NCI-H146 treated with DMSO at 0.1 percent for 48 hours (cell line): ENCODE measurements around the gene CD40.
"Not testable (repeated sequence)": the region's sequence is repeated elsewhere in the genome, so short reads cannot be mapped to it uniquely, and the experiment has no call there.

Experiments
- DNase-seq: peaks from one replicate; lab custom pipeline; 2025; ENCODE audit not compliant: unreplicated experiment; lab: John Stamatoyannopoulos, UW

The CD40 gene

GRCh38 chr20:46091622-46092535, 26.2 kb upstream of the CD40 start:
- DNase-seq, result not testable (repeated sequence)

- DNase-seq, result no peak
Measured at GRCh38 chr20:46093531-46093930, 24.6 kb upstream of the CD40 start.

GRCh38 chr20:46099491-46100287, 18.4 kb upstream of the CD40 start:
- DNase-seq, result no peak

GRCh38 chr20:46100444-46100843, 17.7 kb upstream of the CD40 start:
- not testable (repeated sequence) for DNase-seq

- DNase-seq, result no peak
Measured at GRCh38 chr20:46100988-46101387, 17.1 kb upstream of the CD40 start.

GRCh38 chr20:46101957-46102356, 16.2 kb upstream of the CD40 start:
- no peak for DNase-seq

- DNase-seq, result no peak
Measured at GRCh38 chr20:46102940-46103339, 15.2 kb upstream of the CD40 start.

GRCh38 chr20:46104262-46104661, 13.9 kb upstream of the CD40 start:
- no peak for DNase-seq

GRCh38 chr20:46107061-46107460, 11.1 kb upstream of the CD40 start:
- peak; percentile 39 for DNase-seq

GRCh38 chr20:46108435-46108841, 9.7 kb upstream of the CD40 start:
- no peak for DNase-seq

- DNase-seq, result no peak
Measured at GRCh38 chr20:46108976-46109375, 9.1 kb upstream of the CD40 start.

- no peak for DNase-seq
Measured at GRCh38 chr20:46111028-46111835, 6.9 kb upstream of the CD40 start.

- no peak for DNase-seq
Measured at GRCh38 chr20:46111836-46112212, 6.3 kb upstream of the CD40 start.

GRCh38 chr20:46112430-46113112, 5.5 kb upstream of the CD40 start:
- DNase-seq, result no peak

GRCh38 chr20:46113113-46113470, 5.0 kb upstream of the CD40 start:
- no peak for DNase-seq

- no peak for DNase-seq
Measured at GRCh38 chr20:46114449-46114848, 3.7 kb upstream of the CD40 start.

GRCh38 chr20:46118481-46119020, 437 bp downstream of the CD40 start:
- DNase-seq, result no peak

GRCh38 chr20:46119028-46119546, 973 bp downstream of the CD40 start:
- no peak for DNase-seq

- DNase-seq, result no peak
Measured at GRCh38 chr20:46119547-46119946, 1.4 kb downstream of the CD40 start.

- no peak for DNase-seq
Measured at GRCh38 chr20:46120136-46120535, 2.0 kb downstream of the CD40 start.
